Neural cell (in vitro differentiated cells): ENCODE data around the gene CYP3A4.

ENCODE experiments used
- EP300 ChIP-seq: fragments of 450-650 bp; conservative IDR thresholded peaks from 2 replicates; pipeline ENCODE4 v1.6.1; 2014; ENCODE audit warnings: antibody characterized with exemption, mild to moderate bottlenecking, moderate library complexity; ENCODE audit not compliant: poor library complexity, severe bottlenecking
- RAD21 ChIP-seq: fragments of 450-650 bp; conservative IDR thresholded peaks from 2 replicates; pipeline ENCODE4 v1.6.1; 2014; ENCODE audit warnings: antibody characterized with exemption, mild to moderate bottlenecking, moderate library complexity
- TF ChIP-seq, protein P1 (sequence below): fragments of 450-650 bp; IDR thresholded peaks from 2 replicates; pipeline ENCODE4 v1.5.1; 2014; ENCODE audit warnings: antibody characterized with exemption, mild to moderate bottlenecking, moderate library complexity; ENCODE audit not compliant: poor library complexity, severe bottlenecking
- TF ChIP-seq, protein P2 (sequence below): IDR thresholded peaks from 2 replicates; pipeline ENCODE4 v1.6.1; 2012; ENCODE audit warnings: borderline replicate concordance

DNA sequence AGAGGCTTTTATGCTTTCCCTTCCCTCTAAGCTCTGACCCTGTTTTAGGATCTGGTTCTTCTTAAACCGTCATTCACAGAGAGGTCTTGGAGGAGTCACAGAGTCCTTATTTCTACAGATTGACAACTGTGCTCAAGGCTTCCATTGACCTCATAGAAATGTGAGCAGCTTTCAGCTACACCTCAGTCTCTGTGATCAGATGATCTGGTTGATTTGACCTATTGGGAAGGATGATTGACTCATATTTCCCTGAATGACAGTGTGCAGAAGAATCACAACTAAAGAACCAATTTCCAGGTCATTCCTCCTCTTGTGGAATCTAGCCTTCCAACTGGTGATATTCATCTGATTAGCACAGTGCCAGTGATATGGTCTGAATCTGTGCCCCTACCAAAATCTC lies 3.4 kb downstream of the CYP3A4 start:
- TF ChIP-seq EP300 (no peak), RAD21 (no peak)
- TF ChIP-seq, protein P1, sequence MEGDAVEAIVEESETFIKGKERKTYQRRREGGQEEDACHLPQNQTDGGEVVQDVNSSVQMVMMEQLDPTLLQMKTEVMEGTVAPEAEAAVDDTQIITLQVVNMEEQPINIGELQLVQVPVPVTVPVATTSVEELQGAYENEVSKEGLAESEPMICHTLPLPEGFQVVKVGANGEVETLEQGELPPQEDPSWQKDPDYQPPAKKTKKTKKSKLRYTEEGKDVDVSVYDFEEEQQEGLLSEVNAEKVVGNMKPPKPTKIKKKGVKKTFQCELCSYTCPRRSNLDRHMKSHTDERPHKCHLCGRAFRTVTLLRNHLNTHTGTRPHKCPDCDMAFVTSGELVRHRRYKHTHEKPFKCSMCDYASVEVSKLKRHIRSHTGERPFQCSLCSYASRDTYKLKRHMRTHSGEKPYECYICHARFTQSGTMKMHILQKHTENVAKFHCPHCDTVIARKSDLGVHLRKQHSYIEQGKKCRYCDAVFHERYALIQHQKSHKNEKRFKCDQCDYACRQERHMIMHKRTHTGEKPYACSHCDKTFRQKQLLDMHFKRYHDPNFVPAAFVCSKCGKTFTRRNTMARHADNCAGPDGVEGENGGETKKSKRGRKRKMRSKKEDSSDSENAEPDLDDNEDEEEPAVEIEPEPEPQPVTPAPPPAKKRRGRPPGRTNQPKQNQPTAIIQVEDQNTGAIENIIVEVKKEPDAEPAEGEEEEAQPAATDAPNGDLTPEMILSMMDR: no peak
- TF ChIP-seq, protein P2, sequence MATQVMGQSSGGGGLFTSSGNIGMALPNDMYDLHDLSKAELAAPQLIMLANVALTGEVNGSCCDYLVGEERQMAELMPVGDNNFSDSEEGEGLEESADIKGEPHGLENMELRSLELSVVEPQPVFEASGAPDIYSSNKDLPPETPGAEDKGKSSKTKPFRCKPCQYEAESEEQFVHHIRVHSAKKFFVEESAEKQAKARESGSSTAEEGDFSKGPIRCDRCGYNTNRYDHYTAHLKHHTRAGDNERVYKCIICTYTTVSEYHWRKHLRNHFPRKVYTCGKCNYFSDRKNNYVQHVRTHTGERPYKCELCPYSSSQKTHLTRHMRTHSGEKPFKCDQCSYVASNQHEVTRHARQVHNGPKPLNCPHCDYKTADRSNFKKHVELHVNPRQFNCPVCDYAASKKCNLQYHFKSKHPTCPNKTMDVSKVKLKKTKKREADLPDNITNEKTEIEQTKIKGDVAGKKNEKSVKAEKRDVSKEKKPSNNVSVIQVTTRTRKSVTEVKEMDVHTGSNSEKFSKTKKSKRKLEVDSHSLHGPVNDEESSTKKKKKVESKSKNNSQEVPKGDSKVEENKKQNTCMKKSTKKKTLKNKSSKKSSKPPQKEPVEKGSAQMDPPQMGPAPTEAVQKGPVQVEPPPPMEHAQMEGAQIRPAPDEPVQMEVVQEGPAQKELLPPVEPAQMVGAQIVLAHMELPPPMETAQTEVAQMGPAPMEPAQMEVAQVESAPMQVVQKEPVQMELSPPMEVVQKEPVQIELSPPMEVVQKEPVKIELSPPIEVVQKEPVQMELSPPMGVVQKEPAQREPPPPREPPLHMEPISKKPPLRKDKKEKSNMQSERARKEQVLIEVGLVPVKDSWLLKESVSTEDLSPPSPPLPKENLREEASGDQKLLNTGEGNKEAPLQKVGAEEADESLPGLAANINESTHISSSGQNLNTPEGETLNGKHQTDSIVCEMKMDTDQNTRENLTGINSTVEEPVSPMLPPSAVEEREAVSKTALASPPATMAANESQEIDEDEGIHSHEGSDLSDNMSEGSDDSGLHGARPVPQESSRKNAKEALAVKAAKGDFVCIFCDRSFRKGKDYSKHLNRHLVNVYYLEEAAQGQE: no peak
